Mesenchymal stem cell (in vitro differentiated cells and primary cell): ENCODE results near the gene HNRNPM.
A peak's percentile ranks its signal among the peaks of the same experiment; 100 is the strongest.

Source experiments
- DNase-seq: peaks from one replicate; pipeline ENCODE4 v3.0.0-alpha.2; 2013
- H2AFZ ChIP-seq: one replicate; pipeline ENCODE4 v1.6.1; 2013; ENCODE audit warnings: low read depth, mild to moderate bottlenecking, control low read depth, inconsistent platforms, low read length, moderate library complexity
- H2AK5ac ChIP-seq: 2 replicates; pipeline ENCODE4 v1.6.1; 2013; ENCODE audit warnings: low read length, moderate library complexity, mild to moderate bottlenecking, inconsistent platforms; ENCODE audit not compliant: severe bottlenecking
- H2BK120ac ChIP-seq: one replicate; pipeline ENCODE4 v1.6.1; 2013; ENCODE audit warnings: low read depth, mild to moderate bottlenecking, inconsistent platforms, low read length, moderate library complexity
- H2BK12ac ChIP-seq, 2 experiments: one replicate each; pipeline ENCODE4 v1.6.1; 2013; ENCODE audit warnings: inconsistent platforms in 2 of 2, low read length in 2 of 2, mild to moderate bottlenecking in 2 of 2, moderate library complexity in 2 of 2, control low read depth in 1 of 2
- H2BK15ac ChIP-seq: one replicate; pipeline ENCODE4 v1.6.1; 2013; ENCODE audit warnings: mild to moderate bottlenecking, low read depth, inconsistent platforms; ENCODE audit not compliant: poor library complexity, severe bottlenecking
- H2BK5ac ChIP-seq: 2 replicates; pipeline ENCODE4 v1.6.1; 2013; ENCODE audit warnings: low read depth, mild to moderate bottlenecking, low read length, control low read depth, inconsistent platforms; ENCODE audit not compliant: poor library complexity, severe bottlenecking
- H3K14ac ChIP-seq, 2 experiments: one replicate each; pipeline ENCODE4 v1.6.1; 2013; ENCODE audit warnings: inconsistent platforms in 2 of 2, low read length in 2 of 2, control low read depth in 1 of 2, mild to moderate bottlenecking in 1 of 2, moderate library complexity in 1 of 2
- H3K18ac ChIP-seq, 2 experiments: one replicate each; pipeline ENCODE4 v1.6.1; 2013; ENCODE audit warnings: inconsistent platforms in 2 of 2, low read length in 2 of 2, control low read depth in 1 of 2, low read depth in 1 of 2, mild to moderate bottlenecking in 1 of 2
- H3K23ac ChIP-seq, 2 experiments: one replicate each; pipeline ENCODE4 v1.6.1; 2013; ENCODE audit warnings: inconsistent platforms in 2 of 2, low read length in 2 of 2, mild to moderate bottlenecking in 2 of 2, moderate library complexity in 2 of 2, control low read depth in 1 of 2
- H3K27ac ChIP-seq: 2 replicates; pipeline ENCODE4 v1.5.1; 2013; ENCODE audit warnings: mild to moderate bottlenecking, moderate library complexity, low read length, control low read depth, inconsistent platforms; ENCODE audit not compliant: poor library complexity, severe bottlenecking
- H3K27me3 ChIP-seq, 2 experiments: 2 replicates each; pipeline versions ENCODE4 v1.6.1 to v1.7.0; 2013; ENCODE audit warnings: low read length in 2 of 2, mild to moderate bottlenecking in 2 of 2, moderate library complexity in 2 of 2, control low read depth in 1 of 2, inconsistent platforms in 1 of 2; ENCODE audit not compliant: control insufficient read depth in 1 of 2, insufficient read depth in 1 of 2
- H3K36me3 ChIP-seq, 2 experiments: 2 replicates each; pipeline versions ENCODE4 v1.6.1 to v1.7.0; 2013; ENCODE audit warnings: low read length in 2 of 2, control low read depth in 1 of 2, inconsistent platforms in 1 of 2, low read depth in 1 of 2, mild to moderate bottlenecking in 1 of 2; ENCODE audit not compliant: insufficient read depth in 2 of 2, control insufficient read depth in 1 of 2
- H3K4ac ChIP-seq, 2 experiments: one replicate each; pipeline ENCODE4 v1.6.1; 2013; ENCODE audit warnings: inconsistent platforms in 2 of 2, low read length in 2 of 2, mild to moderate bottlenecking in 2 of 2, moderate library complexity in 2 of 2, control low read depth in 1 of 2, low read depth in 1 of 2
- H3K4me1 ChIP-seq: 2 replicates; pipeline ENCODE4 v1.6.1; 2013; ENCODE audit warnings: low read depth, low read length, control low read depth; ENCODE audit not compliant: control insufficient read depth, insufficient read depth
- H3K4me2 ChIP-seq: 2 replicates; pipeline ENCODE4 v1.6.1; 2013; ENCODE audit warnings: low read length, mild to moderate bottlenecking, inconsistent platforms; ENCODE audit not compliant: poor library complexity, severe bottlenecking
- H3K4me3 ChIP-seq, 2 experiments: 2 replicates each; pipeline versions ENCODE4 v1.5.1 to v1.7.0; 2013; ENCODE audit warnings: low read length in 2 of 2, mild to moderate bottlenecking in 2 of 2, control low read depth in 1 of 2, low read depth in 1 of 2; ENCODE audit not compliant: insufficient read depth in 1 of 2
- H3K79me1 ChIP-seq: replicated peaks from 2 replicates; pipeline ENCODE4 v1.6.1; 2013; ENCODE audit warnings: mild to moderate bottlenecking, control low read depth, low read length, inconsistent platforms; ENCODE audit not compliant: poor library complexity, severe bottlenecking
- H3K9ac ChIP-seq: 2 replicates; pipeline ENCODE4 v1.7.0; 2013; ENCODE audit warnings: mild to moderate bottlenecking, low read length, moderate library complexity
- H3K9me3 ChIP-seq: 2 replicates; pipeline ENCODE4 v1.7.0; 2013; ENCODE audit warnings: mild to moderate bottlenecking, low read length; ENCODE audit not compliant: control insufficient read depth
- H4K8ac ChIP-seq: one replicate; pipeline ENCODE4 v1.6.1; 2013; ENCODE audit warnings: inconsistent platforms, mild to moderate bottlenecking, low read length, moderate library complexity
- H4K91ac ChIP-seq: one replicate; pipeline ENCODE4 v1.6.1; 2013; ENCODE audit warnings: mild to moderate bottlenecking, low read length, inconsistent platforms
- WGBS: methylation state at CpG from one replicate; pipeline ENCODE4 v1.1.7; 2013; ENCODE audit warnings: mixed read lengths; 5-methylcytosine and 5-hydroxymethylcytosine counted together

Gene HNRNPM

GRCh38 chr19:8485561-8486371 is 41.0 kb downstream of the HNRNPM start:
- Histone ChIP-seq H3K27ac (no peak overlapping the region), H3K18ac (peak overlapping the region in 1 of 2 experiments; percentile 11), H2AFZ (no peak overlapping the region), H3K4ac (no peak overlapping the region), H2BK12ac (no peak overlapping the region), H3K9me3 (no peaks in the 10 kb centered on the region), H3K27me3 (no peaks in the 10 kb centered on the region), H4K91ac (peak overlapping the region; percentile 24), H3K14ac (no peak overlapping the region), H2BK120ac (no peak overlapping the region), H3K4me3 (no peak overlapping the region), H2BK15ac (no peak overlapping the region), H3K79me1 (peaks cover 45% of the 10 kb centered on the region), H3K9ac (no peak overlapping the region), H3K36me3 (peaks cover 85 to 93% of the 10 kb centered on the region in 2 experiments), H3K4me1 (peaks cover 3% of the 10 kb centered on the region), H3K4me2 (no peak overlapping the region), H2AK5ac (no peak overlapping the region), H4K8ac (no peak overlapping the region), H3K23ac (no peak overlapping the region), H2BK5ac (no peak overlapping the region)
- DNase-seq = no peak
- 99% methylated on average over 62 of the region's 62 CpGs for WGBS

GRCh38 chr19:8486661-8487136 is 41.9 kb downstream of the HNRNPM start:
- Histone ChIP-seq H3K9ac (no peak overlapping the region), H3K4me3 (no peak overlapping the region), H3K4me1 (no peaks in the 10 kb centered on the region), H4K91ac (no peak overlapping the region), H3K4ac (no peak overlapping the region), H3K4me2 (no peak overlapping the region), H2BK120ac (no peak overlapping the region), H4K8ac (no peak overlapping the region), H3K14ac (no peak overlapping the region), H2BK15ac (no peak overlapping the region), H3K36me3 (peaks cover 76 to 94% of the 10 kb centered on the region in 2 experiments), H2BK5ac (no peak overlapping the region), H3K79me1 (peaks cover 45% of the 10 kb centered on the region), H3K23ac (no peak overlapping the region), H3K9me3 (no peaks in the 10 kb centered on the region), H2AK5ac (no peak overlapping the region), H3K27ac (no peak overlapping the region), H3K27me3 (no peaks in the 10 kb centered on the region), H2BK12ac (no peak overlapping the region), H2AFZ (no peak overlapping the region), H3K18ac (no peak overlapping the region)
- DNase-seq = no peak
- 95% methylated on average over 16 of the region's 16 CpGs for WGBS

- no peak overlapping the region for H2BK12ac ChIP-seq
- H3K14ac ChIP-seq = no peak overlapping the region
- no peak overlapping the region for H4K91ac ChIP-seq
- H3K27ac ChIP-seq = no peak overlapping the region
- no peak overlapping the region for H3K18ac ChIP-seq
- no peak overlapping the region for H2BK120ac ChIP-seq
- H3K4me1 ChIP-seq = no peaks in the 10 kb centered on the region
- no peak overlapping the region for H2BK15ac ChIP-seq
- H2AFZ ChIP-seq = no peak overlapping the region
- no peak overlapping the region for H2BK5ac ChIP-seq
- H3K9ac ChIP-seq = no peak overlapping the region
- H3K27me3 ChIP-seq = no peaks in the 10 kb centered on the region
- no peak overlapping the region for H3K23ac ChIP-seq
- no peak for DNase-seq
- H3K79me1 ChIP-seq = peaks cover 45% of the 10 kb centered on the region
- no peaks in the 10 kb centered on the region for H3K9me3 ChIP-seq
- H4K8ac ChIP-seq = no peak overlapping the region
- H2AK5ac ChIP-seq = no peak overlapping the region
- WGBS = 98% methylated on average over 11 of the region's 13 CpGs
- no peak overlapping the region for H3K4ac ChIP-seq
- H3K4me2 ChIP-seq = no peak overlapping the region
- no peak overlapping the region for H3K4me3 ChIP-seq
- H3K36me3 ChIP-seq = peaks cover 72 to 89% of the 10 kb centered on the region in 2 experiments
Measured at GRCh38 chr19:8487137-8487851, 42.5 kb downstream of the HNRNPM start.

GRCh38 chr19:8488365-8488764 is 43.6 kb downstream of the HNRNPM start:
- no peak overlapping the region for H2BK12ac ChIP-seq
- H3K23ac ChIP-seq = no peak overlapping the region
- H3K27ac ChIP-seq = no peak overlapping the region
- no peak overlapping the region for H2BK120ac ChIP-seq
- H3K4me1 ChIP-seq = no peaks in the 10 kb centered on the region
- no peak overlapping the region for H2AFZ ChIP-seq
- H3K4me2 ChIP-seq = no peak overlapping the region
- H3K9me3 ChIP-seq = no peaks in the 10 kb centered on the region
- H3K18ac ChIP-seq = no peak overlapping the region
- no peak overlapping the region for H4K91ac ChIP-seq
- H3K4me3 ChIP-seq = no peak overlapping the region
- peaks cover 61 to 83% of the 10 kb centered on the region in 2 experiments for H3K36me3 ChIP-seq
- H3K4ac ChIP-seq = no peak overlapping the region
- 83% methylated on average over 15 of the region's 15 CpGs for WGBS
- H3K9ac ChIP-seq = no peak overlapping the region
- H4K8ac ChIP-seq = no peak overlapping the region
- H3K14ac ChIP-seq = no peak overlapping the region
- peaks cover 42% of the 10 kb centered on the region for H3K79me1 ChIP-seq
- H2AK5ac ChIP-seq = no peak overlapping the region
- no peak overlapping the region for H2BK15ac ChIP-seq
- no peak overlapping the region for H2BK5ac ChIP-seq
- no peak for DNase-seq
- no peaks in the 10 kb centered on the region for H3K27me3 ChIP-seq
